Smooth muscle cell (in vitro differentiated cells): ENCODE results near the gene PPP6R2. TPM values are rescaled to one million over a fixed set of nuclear protein-coding genes. Genes with fewer than 3 reads are reported as not detected.

Source experiments
- DNase-seq: peaks from one replicate; lab custom pipeline; 2025; ENCODE audit not compliant: unreplicated experiment; lab: John Stamatoyannopoulos, UW
- H2AFZ ChIP-seq: fragments of 200-600 bp; sonication (generic); 2 replicates; pipeline ENCODE4 v1.6.0; 2016; ENCODE audit warnings: antibody characterized with exemption, low read depth, mild to moderate bottlenecking
- H3F3A ChIP-seq: fragments of 200-600 bp; sonication (generic); 2 replicates; pipeline ENCODE4 v1.6.0; 2017; ENCODE audit warnings: antibody characterized with exemption, low read depth
- H3K27ac ChIP-seq: fragments of 200-600 bp; sonication (generic); 2 replicates; pipeline ENCODE4 v1.5.1; 2016; ENCODE audit warnings: low read depth, mild to moderate bottlenecking
- H3K27me3 ChIP-seq: fragments of 200-600 bp; sonication (generic); 2 replicates; pipeline ENCODE4 v1.6.1; 2016; ENCODE audit warnings: low read depth, mild to moderate bottlenecking
- H3K36me3 ChIP-seq: fragments of 200-600 bp; sonication (generic); 2 replicates; pipeline ENCODE4 v1.5.1; 2016; ENCODE audit warnings: low read depth
- H3K4me1 ChIP-seq: fragments of 200-600 bp; sonication (generic); 2 replicates; pipeline ENCODE4 v1.5.1; 2016; ENCODE audit warnings: low read depth
- H3K4me2 ChIP-seq: fragments of 200-600 bp; sonication (generic); 2 replicates; pipeline ENCODE4 v1.6.0; 2016; ENCODE audit warnings: mild to moderate bottlenecking
- H3K4me3 ChIP-seq: fragments of 200-600 bp; sonication (generic); 2 replicates; pipeline ENCODE4 v1.5.1; 2016; ENCODE audit warnings: mild to moderate bottlenecking
- H3K79me2 ChIP-seq: fragments of 200-600 bp; sonication (generic); 2 replicates; pipeline ENCODE4 v1.6.0; 2016; ENCODE audit warnings: low read depth, mild to moderate bottlenecking
- H3K9ac ChIP-seq: fragments of 200-600 bp; sonication (generic); 2 replicates; pipeline ENCODE4 v1.6.0; 2016; ENCODE audit warnings: low read depth
- H3K9me3 ChIP-seq: fragments of 200-600 bp; sonication (generic); replicated peaks from 2 replicates; pipeline ENCODE4 v1.5.1; 2016; ENCODE audit warnings: low read depth
- H4K20me1 ChIP-seq: fragments of 200-600 bp; sonication (generic); 2 replicates; pipeline ENCODE4 v1.6.0; 2016; ENCODE audit warnings: low read depth
- WGBS: methylation state at CpG from one replicate; pipeline ENCODE4 v1.1.7; 2016; ENCODE audit warnings: low lambda C conversion rate; 5-methylcytosine and 5-hydroxymethylcytosine counted together
- polyA plus RNA-seq: library from polyadenylated mRNA; unstranded; fragments of >200 nt; fragmentation: Nextera tagmentation; extraction: Ambion mirVana; gene quantifications from 2 replicates; pipeline ENCODE4 v1.2.1, GENCODE V29; 2016
- total RNA-seq: library from RNA; depleted of rRNA; stranded (reverse); fragments of >200 nt; gene quantifications from 2 replicates; pipeline ENCODE4 v1.2.3, GENCODE V29; 2014
- TF ChIP-seq, protein P1 (sequence below): fragments of 200-600 bp; sonication (generic); IDR thresholded peaks from 2 replicates; pipeline ENCODE4 v1.5.1; 2017; ENCODE audit warnings: borderline replicate concordance, mild to moderate bottlenecking, antibody characterized with exemption; ENCODE audit not compliant: insufficient read depth, poor library complexity, severe bottlenecking

PPP6R2 gene
- total and polyA plus RNA-seq, 2 experiments from 2014 or later: 24.6 to 36.3 TPM

DNA sequence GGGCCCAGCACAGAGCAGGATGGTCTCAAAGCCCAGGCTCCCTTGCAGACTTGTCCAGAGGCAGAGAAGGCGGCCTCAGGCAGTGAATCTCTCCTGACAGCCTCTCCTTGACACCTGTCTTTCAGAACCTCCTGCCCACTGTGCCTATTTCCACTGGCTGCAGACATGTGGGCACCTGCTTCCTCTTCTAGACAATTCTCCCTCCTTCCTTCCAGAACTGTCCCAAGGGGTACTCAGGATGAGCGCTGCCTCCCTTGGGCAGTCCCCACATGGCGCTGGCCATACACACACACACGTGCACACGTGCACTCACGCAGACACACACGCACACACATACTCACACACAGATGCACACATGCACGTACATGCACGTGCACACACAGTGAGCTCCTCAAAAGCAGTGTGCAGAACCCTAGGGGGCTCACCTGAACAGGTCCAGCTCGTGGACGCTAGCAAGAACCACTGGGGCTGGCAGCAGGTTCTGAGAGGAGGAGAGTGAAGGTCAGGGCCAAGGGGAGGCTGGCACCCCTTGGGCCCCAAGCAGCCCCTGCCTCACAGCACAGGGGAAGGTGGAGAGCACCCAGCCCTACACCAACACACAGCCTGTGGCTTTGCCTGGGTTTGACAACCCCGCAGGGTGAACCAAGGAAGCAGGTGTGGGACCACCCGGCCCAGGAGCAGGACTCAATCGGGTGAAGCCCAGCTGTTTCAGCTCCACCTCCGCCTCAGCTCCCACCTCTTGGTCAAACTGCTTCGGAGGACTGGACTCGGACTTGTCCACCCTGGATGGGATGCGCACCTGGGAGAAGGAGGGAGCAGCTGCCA is 27.6 kb upstream of the PPP6R2 start:
- no peaks in the 10 kb centered on the region for H3F3A ChIP-seq
- no peak overlapping the region for H2AFZ ChIP-seq
- H4K20me1 ChIP-seq: no peaks in the 10 kb centered on the region
- H3K4me3 ChIP-seq: no peak overlapping the region
- no peaks in the 10 kb centered on the region for H3K36me3 ChIP-seq
- no peaks in the 10 kb centered on the region for H3K27me3 ChIP-seq
- DNase-seq: no peak
- no peaks in the 10 kb centered on the region for H3K79me2 ChIP-seq
- H3K4me1 ChIP-seq: no peaks in the 10 kb centered on the region
- 93% methylated on average over 18 of the region's 18 CpGs for WGBS
- no peaks in the 10 kb centered on the region for H3K9me3 ChIP-seq
- no peak overlapping the region for H3K9ac ChIP-seq
- TF ChIP-seq, protein P1, sequence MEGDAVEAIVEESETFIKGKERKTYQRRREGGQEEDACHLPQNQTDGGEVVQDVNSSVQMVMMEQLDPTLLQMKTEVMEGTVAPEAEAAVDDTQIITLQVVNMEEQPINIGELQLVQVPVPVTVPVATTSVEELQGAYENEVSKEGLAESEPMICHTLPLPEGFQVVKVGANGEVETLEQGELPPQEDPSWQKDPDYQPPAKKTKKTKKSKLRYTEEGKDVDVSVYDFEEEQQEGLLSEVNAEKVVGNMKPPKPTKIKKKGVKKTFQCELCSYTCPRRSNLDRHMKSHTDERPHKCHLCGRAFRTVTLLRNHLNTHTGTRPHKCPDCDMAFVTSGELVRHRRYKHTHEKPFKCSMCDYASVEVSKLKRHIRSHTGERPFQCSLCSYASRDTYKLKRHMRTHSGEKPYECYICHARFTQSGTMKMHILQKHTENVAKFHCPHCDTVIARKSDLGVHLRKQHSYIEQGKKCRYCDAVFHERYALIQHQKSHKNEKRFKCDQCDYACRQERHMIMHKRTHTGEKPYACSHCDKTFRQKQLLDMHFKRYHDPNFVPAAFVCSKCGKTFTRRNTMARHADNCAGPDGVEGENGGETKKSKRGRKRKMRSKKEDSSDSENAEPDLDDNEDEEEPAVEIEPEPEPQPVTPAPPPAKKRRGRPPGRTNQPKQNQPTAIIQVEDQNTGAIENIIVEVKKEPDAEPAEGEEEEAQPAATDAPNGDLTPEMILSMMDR: no peak
- no peak overlapping the region for H3K4me2 ChIP-seq
- H3K27ac ChIP-seq: no peak overlapping the region

DNA sequence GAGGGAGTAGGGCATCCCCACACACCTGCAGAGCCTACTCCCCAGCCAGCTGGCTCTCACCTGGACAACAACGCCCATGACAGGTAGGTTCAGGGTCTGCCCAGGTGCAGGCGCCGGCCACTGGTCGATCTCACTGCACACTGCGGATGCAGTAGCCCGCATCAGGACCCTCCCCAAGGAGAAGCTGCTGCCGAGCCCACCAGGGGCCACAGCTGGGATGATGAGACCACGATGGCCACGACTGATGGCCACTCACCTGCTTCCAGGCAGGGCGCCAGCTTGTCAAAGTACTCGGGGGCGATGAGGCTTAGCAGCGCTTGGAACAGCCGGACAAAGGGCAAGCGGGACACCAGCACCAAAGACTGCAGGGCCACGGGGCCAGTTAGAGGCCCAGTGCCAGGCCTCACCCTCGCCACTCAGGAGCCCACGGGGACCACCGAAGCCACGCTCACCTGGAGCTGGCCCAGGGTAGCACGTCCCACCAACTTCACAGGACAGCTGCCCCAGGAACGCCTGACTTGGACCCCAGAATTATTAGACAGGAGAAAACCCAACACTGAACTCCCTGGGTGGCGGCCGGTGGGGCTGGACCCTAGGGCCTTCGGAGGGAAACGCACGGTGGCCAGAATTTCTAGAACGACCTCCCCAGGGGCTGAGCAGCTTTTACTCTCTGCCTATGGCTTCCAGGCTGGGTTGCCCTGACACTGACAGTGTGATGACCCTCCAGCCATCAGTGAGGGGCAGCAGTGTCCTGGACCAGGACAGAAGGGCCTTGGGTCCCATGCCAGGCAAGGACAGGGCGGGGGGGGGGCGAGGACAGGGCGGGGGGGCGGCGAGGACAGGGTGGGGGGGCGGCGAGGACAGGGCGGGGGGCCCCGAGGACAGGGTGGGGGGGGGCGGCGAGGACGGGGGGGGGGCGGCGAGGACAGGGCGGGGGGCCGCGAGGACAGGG is 26.7 kb upstream of the PPP6R2 start:
- H4K20me1 ChIP-seq: no peaks in the 10 kb centered on the region
- H3K27me3 ChIP-seq: no peaks in the 10 kb centered on the region
- no peak for DNase-seq
- TF ChIP-seq, protein P1: no peak
- no peaks in the 10 kb centered on the region for H3K36me3 ChIP-seq
- no peak overlapping the region for H3K27ac ChIP-seq
- H3K4me1 ChIP-seq: no peaks in the 10 kb centered on the region
- H3F3A ChIP-seq: no peaks in the 10 kb centered on the region
- H3K4me2 ChIP-seq: no peak overlapping the region
- H3K9me3 ChIP-seq: no peaks in the 10 kb centered on the region
- no peak overlapping the region for H2AFZ ChIP-seq
- no peak overlapping the region for H3K9ac ChIP-seq
- 93% methylated on average over 32 of the region's 45 CpGs for WGBS
- no peak overlapping the region for H3K4me3 ChIP-seq
- no peaks in the 10 kb centered on the region for H3K79me2 ChIP-seq

DNA sequence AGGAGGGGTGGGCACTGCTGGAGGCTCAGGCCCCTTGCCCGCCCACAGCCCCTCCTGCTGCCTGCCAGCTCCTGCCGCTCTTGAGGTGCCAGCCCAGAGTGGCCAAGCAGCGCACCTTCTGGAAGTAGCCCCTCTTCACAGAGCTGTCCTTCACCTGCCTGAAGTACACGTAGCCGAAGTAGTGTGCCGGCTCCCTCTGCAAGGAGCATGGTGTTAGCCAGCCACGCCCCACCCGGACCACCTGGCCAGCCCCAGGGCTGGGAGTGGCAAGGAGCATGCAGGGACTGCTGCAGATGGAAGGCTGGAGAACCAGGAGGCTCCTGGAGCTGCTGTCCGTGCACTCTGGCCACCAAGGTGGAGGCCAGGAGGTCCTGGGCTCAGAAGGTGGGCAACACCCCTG is 25.9 kb upstream of the PPP6R2 start:
- Histone ChIP-seq H3K9me3 (no peaks in the 10 kb centered on the region), H3F3A (no peaks in the 10 kb centered on the region), H3K79me2 (no peaks in the 10 kb centered on the region), H3K27me3 (no peaks in the 10 kb centered on the region), H3K27ac (no peak overlapping the region), H3K4me3 (no peak overlapping the region), H3K4me1 (no peaks in the 10 kb centered on the region), H3K9ac (no peak overlapping the region), H3K36me3 (no peaks in the 10 kb centered on the region), H4K20me1 (no peaks in the 10 kb centered on the region), H3K4me2 (no peak overlapping the region), H2AFZ (no peak overlapping the region)
- TF ChIP-seq, protein P1: no peak
- DNase-seq: no peak
- 96% methylated on average over 5 of the region's 9 CpGs for WGBS
